Esophagus mucosa (tissue), 1 donor: Measurements from ENCODE around the gene FLAD1. TPM values are rescaled to one million over a fixed set of nuclear protein-coding genes. Genes with fewer than 3 reads are reported as not detected.
A peak's percentile ranks its signal among the peaks of the same experiment; 100 is the strongest.

Source experiments
- ATAC-seq: fragments of 200-7000 bp; cut with Tn5 transposase; one replicate; pipeline ENCODE4 v1.9.1; 2020
- total RNA-seq: library from RNA; stranded (reverse); gene quantifications from one replicate; pipeline ENCODE4 v1.2.4, GENCODE V29; 2023
- donor health status: DM: yes; HTN: yes; CAD: no.

Gene FLAD1
- total RNA-seq, 1 donor from 2014 or later, result 29.6 TPM

GRCh38 chr1:155018617-155019348, 35.6 kb downstream of the FLAD1 start:
- ATAC-seq, result no peak

- ATAC-seq, result no peak
Observed at GRCh38 chr1:155019377-155020245, 36.5 kb downstream of the FLAD1 start.

GRCh38 chr1:155022136-155022926, 39.2 kb downstream of the FLAD1 start:
- no peak for ATAC-seq

GRCh38 chr1:155022927-155023236, 39.7 kb downstream of the FLAD1 start:
- peak; percentile 2 for ATAC-seq

- peak; percentile 5 for ATAC-seq
Observed at GRCh38 chr1:155023627-155024026, 40.5 kb downstream of the FLAD1 start.

- no peak for ATAC-seq
Observed at GRCh38 chr1:155024315-155024714, 41.2 kb downstream of the FLAD1 start.

- peak; percentile 16 for ATAC-seq
Observed at GRCh38 chr1:155026154-155026553, 43.0 kb downstream of the FLAD1 start.

GRCh38 chr1:155026588-155026987, 43.4 kb downstream of the FLAD1 start:
- ATAC-seq, result peak; percentile 67

- no peak for ATAC-seq
Observed at GRCh38 chr1:155029513-155030242, 46.5 kb downstream of the FLAD1 start.

- ATAC-seq, result no peak
Observed at GRCh38 chr1:155030243-155030795, 47.2 kb downstream of the FLAD1 start.

GRCh38 chr1:155030899-155031298, 47.8 kb downstream of the FLAD1 start:
- no peak for ATAC-seq

- no peak for ATAC-seq
Observed at GRCh38 chr1:155032886-155033285, 49.7 kb downstream of the FLAD1 start.

- no peak for ATAC-seq
Observed at GRCh38 chr1:155033524-155033923, 50.4 kb downstream of the FLAD1 start, which contains the start of the genes DCST1 and DCST2. Gene DCST1 (plus strand): TSS chr1:155033824. CDS start chr1:155034037, 213 bp downstream. Gene DCST2 (minus strand): TSS chr1:155033781. CDS start chr1:155033701, 80 bp downstream.

GRCh38 chr1:155034318-155035208, 51.4 kb downstream of the FLAD1 start:
- no peak for ATAC-seq

- no peak for ATAC-seq
Observed at GRCh38 chr1:155035936-155036335, 52.8 kb downstream of the FLAD1 start.

- no peak for ATAC-seq
Observed at GRCh38 chr1:155037043-155037442, 53.9 kb downstream of the FLAD1 start.

GRCh38 chr1:155037851-155038441, 54.8 kb downstream of the FLAD1 start:
- ATAC-seq, result peak; percentile 65

- peak; percentile 94 for ATAC-seq
Observed at GRCh38 chr1:155038602-155039307, 55.6 kb downstream of the FLAD1 start.

- ATAC-seq, result no peak
Observed at GRCh38 chr1:155039308-155039669, 56.1 kb downstream of the FLAD1 start.
